CD14-positive monocyte (primary cell): ENCODE measurements around the gene TMEM140. TPM values are rescaled to one million over a fixed set of nuclear protein-coding genes. Genes with fewer than 3 reads are reported as not detected.

Source experiments
- DNase-seq, 3 donors: peaks; one replicate each; pipeline ENCODE4 v3.0.0-alpha.2; 2011 to 2022
- H2AFZ ChIP-seq: 2 replicates; pipeline ENCODE4 v1.6.0; 2012; ENCODE audit warnings: mild to moderate bottlenecking, low read depth, low read length, inconsistent platforms; ENCODE audit not compliant: insufficient read depth, poor library complexity, severe bottlenecking
- H3K27ac ChIP-seq, 2 donors: 1 replicate in 1 of 2; 2 replicates in 1 of 2; pipeline ENCODE4 v1.5.1; 2012 to 2013; ENCODE audit warnings: low read length in 2 of 2, control low read depth in 1 of 2, inconsistent platforms in 1 of 2, low read depth in 1 of 2, mild to moderate bottlenecking in 1 of 2
- H3K27me3 ChIP-seq, 2 donors: one replicate each; pipeline versions ENCODE4 v1.6.0 to v1.6.1; 2011 to 2013; ENCODE audit warnings: low read length in 2 of 2; ENCODE audit not compliant: control insufficient read depth in 2 of 2, insufficient read depth in 2 of 2
- H3K36me3 ChIP-seq, 2 donors: replicated peaks in 1 of 2; 1 replicate in 1 of 2; 2 replicates in 1 of 2; pipeline versions ENCODE4 v1.5.1 to v1.6.1; 2012 to 2013; ENCODE audit warnings: low read length in 2 of 2, control low read depth in 1 of 2, inconsistent platforms in 1 of 2, mild to moderate bottlenecking in 1 of 2; ENCODE audit not compliant: insufficient read depth in 2 of 2, control insufficient read depth in 1 of 2
- H3K4me1 ChIP-seq, 2 donors: 1 replicate in 1 of 2; 2 replicates in 1 of 2; pipeline versions ENCODE4 v1.5.1 to v1.6.1; 2012 to 2013; ENCODE audit warnings: low read length in 2 of 2, control low read depth in 1 of 2, inconsistent platforms in 1 of 2, mild to moderate bottlenecking in 1 of 2, moderate library complexity in 1 of 2; ENCODE audit not compliant: insufficient read depth in 2 of 2, control insufficient read depth in 1 of 2
- H3K4me2 ChIP-seq: replicated peaks from 2 replicates; pipeline ENCODE3; 2012; ENCODE audit warnings: low read length, moderate library complexity, mild to moderate bottlenecking; ENCODE audit not compliant: poor library complexity, severe bottlenecking; ENCODE audit errors: extremely low read depth
- H3K4me3 ChIP-seq, 3 experiments: fragments of 200-600 bp in 1 of 3; sonication (generic) in 1 of 3; replicated peaks in 1 of 3; 1 replicate in 2 of 3; 2 replicates in 1 of 3; pipeline ENCODE4 v1.5.1; 2011 to 2013; ENCODE audit warnings: low read length in 3 of 3, mild to moderate bottlenecking in 3 of 3, control low read depth in 2 of 3, low read depth in 2 of 3, inconsistent platforms in 1 of 3, moderate library complexity in 1 of 3
- H3K79me2 ChIP-seq: 2 replicates; pipeline ENCODE4 v1.6.0; 2012; ENCODE audit warnings: mild to moderate bottlenecking, control low read depth, inconsistent platforms, low read length, moderate library complexity; ENCODE audit not compliant: insufficient read depth
- H3K9ac ChIP-seq: 2 replicates; pipeline ENCODE4 v1.6.0; 2017; ENCODE audit warnings: low read length, mild to moderate bottlenecking; ENCODE audit not compliant: insufficient read depth, poor library complexity, severe bottlenecking
- H3K9me3 ChIP-seq, 2 donors: replicated peaks in 1 of 2; 1 replicate in 1 of 2; 2 replicates in 1 of 2; pipeline versions ENCODE4 v1.5.1 to v1.6.1; 2012 to 2013; ENCODE audit warnings: low read length in 2 of 2, control low read depth in 1 of 2; ENCODE audit not compliant: control insufficient read depth in 1 of 2, insufficient read depth in 1 of 2
- H4K20me1 ChIP-seq: 2 replicates; pipeline ENCODE4 v1.6.0; 2012; ENCODE audit warnings: mild to moderate bottlenecking, low read length, control low read depth, moderate library complexity; ENCODE audit not compliant: insufficient read depth
- H3K27ac Mint-ChIP-seq, 7 donors: one replicate each; pipeline ENCODE4 v1.8.0; 2020; ENCODE audit warnings: mild to moderate bottlenecking in 7 of 7, mixed read lengths in 7 of 7, moderate library complexity in 6 of 7, inconsistent platforms in 2 of 7
- H3K27me3 Mint-ChIP-seq, 3 donors: one replicate each; pipeline ENCODE4 v1.8.0; 2021 to 2022; ENCODE audit warnings: low read depth in 3 of 3, mild to moderate bottlenecking in 3 of 3, mixed read lengths in 3 of 3, moderate library complexity in 3 of 3, inconsistent platforms in 1 of 3
- H3K36me3 Mint-ChIP-seq, 2 donors: one replicate each; pipeline ENCODE4 v1.8.0; 2020; ENCODE audit warnings: mixed read lengths in 2 of 2, inconsistent platforms in 1 of 2, mild to moderate bottlenecking in 1 of 2
- H3K4me1 Mint-ChIP-seq: one replicate; pipeline ENCODE4 v1.8.0; 2020; ENCODE audit warnings: mild to moderate bottlenecking, mixed read lengths
- H3K4me3 Mint-ChIP-seq, 2 donors: one replicate each; pipeline ENCODE4 v1.8.0; 2020; ENCODE audit warnings: mild to moderate bottlenecking in 2 of 2, mixed read lengths in 2 of 2, moderate library complexity in 1 of 2
- H3K9me3 Mint-ChIP-seq, 7 donors: one replicate each; pipeline ENCODE4 v1.8.0; 2020 to 2022; ENCODE audit warnings: mixed read lengths in 7 of 7, mild to moderate bottlenecking in 6 of 7, moderate library complexity in 6 of 7, inconsistent platforms in 2 of 7
- CTCF ChIP-seq: fragments of 200-600 bp; IDR thresholded peaks from one replicate; pipeline ENCODE4 v1.8.0; 2022; ENCODE audit warnings: antibody characterized with exemption, mild to moderate bottlenecking
- WGBS: methylation state at CpG from one replicate; pipeline ENCODE4 v1.1.5; 2013; ENCODE audit warnings: missing lambda C conversion rate; ENCODE audit not compliant: insufficient coverage; 5-methylcytosine and 5-hydroxymethylcytosine counted together
- intact Hi-C, 2 donors: fragments of 100-400 bp; cut with micrococcal nuclease; formaldehyde crosslinking; loops; one replicate each; pipeline versions ENCODE4 v1.15.0 to v1.15.1; 2023
- polyA plus RNA-seq, 3 donors: library from polyadenylated mRNA; depleted of rRNA in 1 of 3; unstranded in 2 of 3; stranded (reverse) in 1 of 3; fragments of 300-500 nt in 2 of 3; fragments of >200 nt in 1 of 3; fragmentation: Illumina TruSeq in 2 of 3; gene quantifications; 1 replicate in 2 of 3; 2 replicates in 1 of 3; pipeline ENCODE4 v1.2.3, GENCODE V29; 2012 to 2021

The TMEM140 gene
- polyA plus RNA-seq, 3 donors = 2.9 to 14.7 (median 10.6) TPM

GRCh38 chr7:135205850-135206249, 58.0 kb downstream of the TMEM140 start:
- no peak for TF ChIP-seq CTCF
- peaks cover 48 to 56% of the 10 kb centered on the region in 2 donors for H3K36me3 ChIP-seq

DNA sequence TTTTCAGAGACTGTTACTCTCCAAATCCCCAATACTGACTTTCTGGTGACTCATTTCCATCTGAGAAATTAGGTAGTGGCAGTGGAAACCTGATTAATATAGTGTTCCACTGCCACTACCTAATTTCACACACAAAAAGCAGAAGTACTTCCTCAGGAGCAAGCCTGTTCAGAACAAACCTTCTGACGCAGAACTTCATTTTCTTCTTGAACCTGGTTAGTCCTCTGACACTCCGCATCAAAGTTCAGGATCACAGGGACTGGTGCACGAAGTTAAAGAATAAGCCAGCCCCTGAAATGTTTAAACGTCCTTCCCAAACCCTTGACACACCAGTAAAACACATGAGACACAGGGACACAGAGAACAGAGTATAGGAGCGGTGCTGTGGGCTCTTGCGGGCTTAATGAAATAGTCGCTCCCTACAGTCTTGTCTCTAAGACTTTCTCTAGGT, 59.1 kb downstream of the TMEM140 start:
- Mint-ChIP-seq H3K9me3 (no peaks in the 10 kb centered on the region), H3K4me3 (peak overlapping the region in 1 of 2 donors; percentile 16), H3K27me3 (peaks cover 0 to 2% (median 1%) of the 10 kb centered on the region in 3 donors), H3K27ac (peak overlapping the region; percentile 41 to 92 (median 85)), H3K36me3 (peaks cover 51 to 55% of the 10 kb centered on the region in 2 donors), H3K4me1 (peaks cover 46% of the 10 kb centered on the region)
- Histone ChIP-seq H3K9me3 (no peaks in the 10 kb centered on the region), H3K4me1 (peaks cover 41 to 42% of the 10 kb centered on the region in 2 donors), H3K36me3 (peaks cover 37 to 45% of the 10 kb centered on the region in 2 donors), H3K27ac (peak overlapping the region; percentile 34 to 47), H4K20me1 (no peaks in the 10 kb centered on the region), H3K4me3 (peak overlapping the region in 1 of 3 experiments; percentile 2), H3K9ac (no peak overlapping the region), H3K27me3 (no peaks in the 10 kb centered on the region), H2AFZ (no peak overlapping the region), H3K4me2 (no peak overlapping the region), H3K79me2 (peaks cover 4% of the 10 kb centered on the region)
- no peak for TF ChIP-seq CTCF
- WGBS = 46% methylated on average over 7 of the region's 7 CpGs
- intact Hi-C loops = loop anchor here in 1 of 2 donors (5.0 kb wide), 1 partner anchor 55 kb away; no protein-coding TSS in a partner anchor
- peak; percentile 53 to 70 (median 59) for DNase-seq

More at GRCh38 chr7:135205850-135206249, 58.0 kb downstream of the TMEM140 start:
- Histone ChIP-seq H3K4me3 (no peak overlapping the region), H3K27me3 (no peaks in the 10 kb centered on the region), H3K4me2 (no peak overlapping the region), H3K9me3 (no peaks in the 10 kb centered on the region), H4K20me1 (no peaks in the 10 kb centered on the region), H3K9ac (no peak overlapping the region), H3K27ac (no peak overlapping the region), H2AFZ (no peak overlapping the region), H3K79me2 (peaks cover 4% of the 10 kb centered on the region), H3K4me1 (peaks cover 37 to 39% of the 10 kb centered on the region in 2 donors)
- intact Hi-C loops = loop anchor here in 1 of 2 donors (5.0 kb wide), 1 partner anchor 54 kb away; no protein-coding TSS in a partner anchor
- Mint-ChIP-seq H3K4me3 (no peak overlapping the region), H3K27ac (peak overlapping the region in 2 of 7 donors; percentile 11 to 16), H3K27me3 (peaks cover 0 to 2% (median 1%) of the 10 kb centered on the region in 3 donors), H3K9me3 (no peaks in the 10 kb centered on the region), H3K4me1 (peaks cover 43% of the 10 kb centered on the region), H3K36me3 (peaks cover 60 to 63% of the 10 kb centered on the region in 2 donors)
- DNase-seq = no peak
- 93% methylated on average over 6 of the region's 8 CpGs for WGBS
